Gastrocnemius medialis (tissue), 4 donors: ENCODE measurements around the gene PTGES2. TPM values are rescaled to one million over a fixed set of nuclear protein-coding genes. Genes with fewer than 3 reads are reported as not detected.

Source experiments
- ATAC-seq, 2 donors: fragments of 150-250 bp; one replicate each; pipeline ENCODE4 v1.9.1; 2016
- DNase-seq, 2 donors: peaks; one replicate each; pipeline ENCODE4 v3.0.0-alpha.2; 2019
- H3K27ac ChIP-seq, 4 donors: fragments of 200-600 bp; sonication (generic); 1 replicate in 1 of 4; 2 replicates in 3 of 4; pipeline ENCODE4 v1.5.1; 2016 to 2018; ENCODE audit warnings: mild to moderate bottlenecking in 2 of 4, moderate library complexity in 1 of 4
- H3K27me3 ChIP-seq, 3 donors: fragments of 200-600 bp; sonication (generic) in 2 of 3; 1 replicate in 1 of 3; 2 replicates in 2 of 3; pipeline versions ENCODE4 v1.5.1 to v1.6.0; 2016 to 2019; ENCODE audit warnings: mild to moderate bottlenecking in 1 of 3, moderate library complexity in 1 of 3
- H3K36me3 ChIP-seq, 2 donors: fragments of 200-600 bp; sonication (generic) in 1 of 2; one replicate each; pipeline ENCODE4 v1.5.1; 2017 to 2018
- H3K4me1 ChIP-seq, 2 donors: fragments of 200-600 bp; sonication (generic) in 1 of 2; one replicate each; pipeline ENCODE4 v1.5.1; 2016 to 2017; ENCODE audit warnings: mild to moderate bottlenecking in 2 of 2
- H3K4me3 ChIP-seq, 4 donors: fragments of 200-600 bp; sonication (generic) in 3 of 4; 1 replicate in 1 of 4; 2 replicates in 3 of 4; pipeline ENCODE4 v1.5.1; 2016 to 2019; ENCODE audit warnings: mild to moderate bottlenecking in 2 of 4
- H3K9me3 ChIP-seq, 3 donors: fragments of 200-600 bp; sonication (generic) in 2 of 3; 1 replicate in 1 of 3; 2 replicates in 2 of 3; pipeline ENCODE4 v1.5.1; 2016 to 2019
- CTCF ChIP-seq, 5 experiments: fragments of 450-650 bp in 3 of 5; fragments of 200-600 bp in 2 of 5; sonication (generic) in 2 of 5; IDR thresholded peaks in 4 of 5; conservative IDR thresholded peaks in 1 of 5; 1 replicate in 4 of 5; 2 replicates in 1 of 5; pipeline ENCODE4 v1.5.1; 2016 to 2019; ENCODE audit warnings: antibody characterized with exemption in 5 of 5, mild to moderate bottlenecking in 3 of 5, moderate library complexity in 3 of 5
- POLR2A ChIP-seq, 2 donors: fragments of 450-650 bp; IDR thresholded peaks; one replicate each; pipeline ENCODE4 v1.6.1; 2017; ENCODE audit warnings: antibody characterized with exemption in 2 of 2, mild to moderate bottlenecking in 2 of 2, moderate library complexity in 2 of 2
- in situ Hi-C, 4 donors: fragments of 200-750 bp; cut with MboI; loops; one replicate each; pipeline versions ENCODE4 v1.15.0 to v1.8.0; 2017; ENCODE audit warnings: low sequenced_read_pairs in 4 of 4
- intact Hi-C: fragments of 100-400 bp; cut with DNase I; formaldehyde crosslinking; loops from one replicate; pipeline ENCODE4 v1.15.1; 2023; ENCODE audit warnings: low total_unique reads
- total RNA-seq, 4 donors: library from RNA; depleted of rRNA; stranded (reverse); fragments of >200 nt; gene quantifications; one replicate each; pipeline versions ENCODE4 v1.1.0 to v1.2.3, GENCODE V29; 2016

PTGES2 gene
- total RNA-seq, 4 donors from 2014 or later = 95.2 to 266 (median 155) TPM

DNA sequence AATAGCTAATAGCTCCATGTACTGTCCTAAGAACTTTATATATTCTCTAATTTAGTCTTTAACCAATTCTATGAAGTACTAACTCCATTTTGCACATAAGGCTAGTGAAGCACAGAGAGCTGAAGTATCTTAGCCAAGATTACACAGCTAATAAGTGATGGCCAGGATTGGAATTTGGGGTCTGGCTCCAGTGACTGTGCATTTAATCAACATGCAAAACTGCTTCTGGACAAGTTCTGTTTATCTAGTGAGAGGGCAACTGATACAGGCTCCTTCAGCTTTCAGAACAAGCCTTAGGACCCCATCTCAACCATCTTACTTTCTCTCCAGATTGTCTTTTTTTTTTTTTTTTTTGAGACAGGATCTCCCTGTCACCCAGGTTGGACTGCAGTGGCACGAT lies 38.2 kb downstream of the PTGES2 start:
- H3K27me3 ChIP-seq = no peaks in the 10 kb centered on the region
- ATAC-seq (no peak), DNase-seq (no peak)
- in situ Hi-C loops (no loop called here), intact Hi-C loops (no loop called here)
- H3K4me3 ChIP-seq = no peak overlapping the region
- H3K9me3 ChIP-seq = no peaks in the 10 kb centered on the region
- H3K4me1 ChIP-seq = peaks cover 34 to 38% of the 10 kb centered on the region in 2 donors
- H3K27ac ChIP-seq = no peak overlapping the region
- TF ChIP-seq CTCF (IDR thresholded peaks at IDR 0.05 in 4 of 5, conservative IDR thresholded peaks at IDR 0.05 in 1 of 5) = no peak
- no peak for TF ChIP-seq POLR2A (IDR thresholded peaks at IDR 0.05)
- no peaks in the 10 kb centered on the region for H3K36me3 ChIP-seq

GRCh38 chr9:128088253-128088945 lies 39.1 kb downstream of the PTGES2 start:
- intact Hi-C loops = no loop called here
- no peak overlapping the region for H3K4me3 ChIP-seq
- ATAC-seq = no peak
- no peaks in the 10 kb centered on the region for H3K27me3 ChIP-seq
- peaks cover 29% of the 10 kb centered on the region in 2 donors for H3K4me1 ChIP-seq
- DNase-seq = no peak
- H3K9me3 ChIP-seq = no peaks in the 10 kb centered on the region
- TF ChIP-seq CTCF (IDR thresholded peaks at IDR 0.05 in 4 of 5, conservative IDR thresholded peaks at IDR 0.05 in 1 of 5) (no peak), POLR2A (IDR thresholded peaks at IDR 0.05) (no peak)
- in situ Hi-C loops = no loop called here
- H3K36me3 ChIP-seq = no peaks in the 10 kb centered on the region
- no peak overlapping the region for H3K27ac ChIP-seq

DNA sequence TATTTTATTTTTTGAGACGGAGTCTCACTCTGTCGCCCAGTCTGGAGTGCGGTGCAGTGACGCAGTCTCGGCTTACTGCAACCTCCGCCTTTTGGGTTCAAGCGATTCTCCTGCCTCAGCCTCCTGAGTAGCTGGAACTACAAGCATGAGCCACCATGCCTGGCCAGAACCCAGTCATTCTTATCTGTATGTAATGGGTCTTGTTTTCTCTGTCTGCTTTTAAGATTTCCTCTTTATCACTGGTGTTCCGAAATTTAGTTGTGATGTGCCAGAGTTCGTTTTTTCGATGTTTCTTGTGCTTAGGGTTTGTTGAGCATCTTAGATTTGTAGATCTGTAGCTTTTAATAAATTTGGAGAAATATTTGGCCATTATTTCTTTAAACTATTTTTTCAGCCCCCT lies 40.3 kb downstream of the PTGES2 start:
- Histone ChIP-seq H3K36me3 (no peaks in the 10 kb centered on the region), H3K27ac (no peak overlapping the region), H3K4me3 (no peak overlapping the region), H3K9me3 (no peaks in the 10 kb centered on the region), H3K27me3 (no peaks in the 10 kb centered on the region), H3K4me1 (peaks cover 18 to 21% of the 10 kb centered on the region in 2 donors)
- intact Hi-C loops = no loop called here
- DNase-seq (no peak), ATAC-seq (no peak)
- in situ Hi-C loops = no loop called here
- TF ChIP-seq POLR2A (IDR thresholded peaks at IDR 0.05) = no peak

- Histone ChIP-seq H3K36me3 (no peaks in the 10 kb centered on the region), H3K9me3 (no peaks in the 10 kb centered on the region), H3K4me3 (no peak overlapping the region), H3K27ac (no peak overlapping the region), H3K4me1 (peaks cover 10 to 23% of the 10 kb centered on the region in 2 donors), H3K27me3 (no peaks in the 10 kb centered on the region)
- in situ Hi-C loops = no loop called here
- no peak for DNase-seq
- intact Hi-C loops = no loop called here
- no peak for ATAC-seq
- TF ChIP-seq POLR2A (IDR thresholded peaks at IDR 0.05) = no peak
- TF ChIP-seq CTCF (IDR thresholded peaks at IDR 0.05 in 4 of 5, conservative IDR thresholded peaks at IDR 0.05 in 1 of 5) = no peak
These were observed 41.6 kb downstream of the PTGES2 start for GRCh38 chr9:128085943-128086342.

DNA sequence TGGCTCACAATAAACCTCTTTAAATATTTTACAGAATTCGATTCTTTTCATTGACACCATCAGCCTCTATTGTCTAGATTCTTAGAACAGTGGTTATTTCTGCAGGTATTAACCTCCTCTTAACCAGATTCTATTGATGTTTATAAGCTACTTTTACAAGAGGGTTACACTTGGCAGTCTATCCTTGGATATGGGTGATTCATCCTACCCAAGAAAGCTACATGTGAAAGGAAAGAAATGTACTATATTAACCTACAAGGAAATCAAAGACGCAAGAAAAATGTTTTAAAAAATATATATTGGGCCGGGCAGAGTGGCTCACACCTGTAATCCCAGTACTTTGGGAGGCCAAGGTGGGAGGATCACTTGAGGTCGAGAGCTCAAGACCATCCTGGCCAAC lies 42.8 kb downstream of the PTGES2 start:
- Histone ChIP-seq H3K4me1 (peaks cover 8 to 24% of the 10 kb centered on the region in 2 donors), H3K27me3 (no peaks in the 10 kb centered on the region), H3K27ac (no peak overlapping the region), H3K9me3 (no peaks in the 10 kb centered on the region), H3K4me3 (no peak overlapping the region), H3K36me3 (no peaks in the 10 kb centered on the region)
- intact Hi-C loops (loop anchor here (5.0 kb wide), 1 partner anchor 33 kb away; no protein-coding TSS in a partner anchor), in situ Hi-C loops (no loop called here)
- DNase-seq (no peak), ATAC-seq (no peak)
- TF ChIP-seq CTCF (IDR thresholded peaks at IDR 0.05 in 4 of 5, conservative IDR thresholded peaks at IDR 0.05 in 1 of 5) = no peak
- no peak for TF ChIP-seq POLR2A (IDR thresholded peaks at IDR 0.05)
